HG02973 (cell line): ENCODE data around the gene COL7A1.

ENCODE experiments used
- ATAC-seq: cut with Tn5 transposase; IDR thresholded peaks from one replicate; pipeline ENCODE4 v1.9.1; 2021; ENCODE audit warnings: moderate library complexity; ENCODE audit not compliant: unreplicated experiment

COL7A1 gene

DNA sequence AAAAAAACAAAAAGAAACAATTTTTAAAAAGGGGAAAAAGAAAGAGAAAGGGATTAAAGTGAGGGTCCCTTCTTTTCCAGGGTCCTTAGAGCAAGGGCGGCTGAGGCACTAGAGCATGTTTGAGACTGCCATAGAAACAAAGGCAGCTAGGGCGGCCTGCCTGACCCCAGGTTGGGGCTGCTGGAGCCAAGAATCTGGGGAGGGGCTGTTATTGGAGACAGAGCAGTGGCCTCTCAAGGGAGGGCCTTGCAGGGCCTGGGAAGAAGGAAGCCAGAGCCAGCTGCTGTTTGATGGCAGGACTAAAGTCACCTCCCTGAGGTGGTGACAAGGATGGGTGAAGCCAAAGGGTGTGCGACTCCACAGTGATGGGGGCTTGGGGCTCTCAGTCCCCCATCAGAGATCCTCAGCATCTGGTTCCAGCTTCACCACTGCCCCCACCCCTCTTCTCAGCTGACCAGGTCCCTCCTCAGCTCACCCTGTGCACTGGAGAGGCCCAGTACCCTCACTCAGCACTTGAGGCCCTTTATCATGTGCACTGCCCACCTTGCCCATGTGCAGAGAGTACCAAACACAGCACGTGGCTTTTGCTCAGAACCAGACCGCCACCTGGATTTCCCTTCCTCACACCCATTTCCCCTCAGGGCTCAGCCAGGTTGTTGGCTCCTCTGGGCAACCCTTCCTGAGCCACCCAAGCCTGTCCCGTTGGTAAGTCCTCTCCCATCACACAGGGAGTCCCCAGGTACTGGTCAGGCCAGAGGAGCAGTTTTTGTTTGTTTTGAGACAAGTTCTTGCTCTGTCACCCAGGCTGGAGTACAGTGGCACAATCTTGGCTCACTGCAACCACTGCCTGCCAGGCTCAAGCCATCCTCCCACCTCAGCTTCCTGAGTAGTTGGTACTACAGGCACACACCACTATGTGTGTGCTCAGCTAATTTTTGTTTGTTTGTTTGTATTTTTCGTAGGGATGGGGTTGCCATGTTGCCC is 24.7 kb upstream of the COL7A1 start:
- ATAC-seq = no peak

DNA sequence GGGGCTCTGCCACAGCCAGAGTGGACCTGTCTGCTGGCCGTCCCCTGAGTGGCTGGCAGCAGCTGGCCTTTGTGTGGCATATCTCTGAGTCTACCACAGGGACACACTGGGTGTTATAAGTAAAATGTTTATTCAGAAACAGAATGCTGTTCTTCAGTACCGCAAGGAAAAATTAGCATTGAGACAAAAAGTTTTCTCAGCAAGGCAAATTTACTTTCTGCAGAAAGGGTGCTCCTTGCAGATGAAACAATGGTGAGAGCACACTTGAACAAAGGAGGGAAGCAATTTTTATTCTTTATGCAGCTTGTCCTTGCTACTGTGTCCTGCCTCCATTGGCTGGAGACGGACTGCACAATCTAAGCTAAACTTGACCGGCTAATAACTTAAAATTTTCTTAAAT is 22.4 kb upstream of the COL7A1 start:
- no peak for ATAC-seq

DNA sequence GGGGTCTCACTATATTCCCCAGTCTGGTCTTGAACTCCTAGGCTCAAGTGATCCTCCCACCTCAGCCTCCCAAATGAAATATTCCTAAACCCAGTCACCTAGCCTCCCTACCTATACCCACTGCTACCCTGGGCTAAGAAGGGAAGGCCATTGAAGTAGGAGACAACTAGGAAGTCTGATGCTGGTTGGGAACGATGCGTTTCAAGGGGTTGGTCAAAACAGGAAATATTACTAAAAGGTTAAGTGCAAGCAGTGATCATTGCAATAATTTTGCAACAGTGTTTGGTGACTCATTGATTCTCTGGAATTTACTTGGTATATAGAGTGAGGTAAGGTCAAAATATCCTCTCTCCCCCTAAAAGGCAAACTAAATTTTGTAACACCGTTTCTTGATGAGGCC is 18.9 kb upstream of the COL7A1 start:
- no peak for ATAC-seq

DNA sequence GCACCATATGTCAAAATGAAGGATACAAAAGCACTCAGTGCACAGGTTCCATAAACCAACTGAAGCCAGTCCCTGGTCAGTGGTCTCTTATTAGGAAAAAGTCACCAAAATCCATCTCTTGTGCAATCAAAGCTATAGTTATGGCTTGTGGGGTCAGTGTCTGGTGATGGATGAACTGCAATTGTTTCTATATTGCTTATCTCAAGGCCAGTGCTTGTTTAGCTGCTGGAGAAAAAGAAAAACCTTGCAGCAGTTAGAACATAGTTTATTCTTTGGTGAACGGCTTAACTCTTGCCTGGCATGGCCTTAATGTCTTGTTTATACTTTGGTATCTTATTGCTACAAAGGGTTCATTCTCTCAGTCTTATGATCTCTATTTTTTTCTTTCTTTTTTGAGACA is 17.2 kb upstream of the COL7A1 start:
- ATAC-seq = no peak

DNA sequence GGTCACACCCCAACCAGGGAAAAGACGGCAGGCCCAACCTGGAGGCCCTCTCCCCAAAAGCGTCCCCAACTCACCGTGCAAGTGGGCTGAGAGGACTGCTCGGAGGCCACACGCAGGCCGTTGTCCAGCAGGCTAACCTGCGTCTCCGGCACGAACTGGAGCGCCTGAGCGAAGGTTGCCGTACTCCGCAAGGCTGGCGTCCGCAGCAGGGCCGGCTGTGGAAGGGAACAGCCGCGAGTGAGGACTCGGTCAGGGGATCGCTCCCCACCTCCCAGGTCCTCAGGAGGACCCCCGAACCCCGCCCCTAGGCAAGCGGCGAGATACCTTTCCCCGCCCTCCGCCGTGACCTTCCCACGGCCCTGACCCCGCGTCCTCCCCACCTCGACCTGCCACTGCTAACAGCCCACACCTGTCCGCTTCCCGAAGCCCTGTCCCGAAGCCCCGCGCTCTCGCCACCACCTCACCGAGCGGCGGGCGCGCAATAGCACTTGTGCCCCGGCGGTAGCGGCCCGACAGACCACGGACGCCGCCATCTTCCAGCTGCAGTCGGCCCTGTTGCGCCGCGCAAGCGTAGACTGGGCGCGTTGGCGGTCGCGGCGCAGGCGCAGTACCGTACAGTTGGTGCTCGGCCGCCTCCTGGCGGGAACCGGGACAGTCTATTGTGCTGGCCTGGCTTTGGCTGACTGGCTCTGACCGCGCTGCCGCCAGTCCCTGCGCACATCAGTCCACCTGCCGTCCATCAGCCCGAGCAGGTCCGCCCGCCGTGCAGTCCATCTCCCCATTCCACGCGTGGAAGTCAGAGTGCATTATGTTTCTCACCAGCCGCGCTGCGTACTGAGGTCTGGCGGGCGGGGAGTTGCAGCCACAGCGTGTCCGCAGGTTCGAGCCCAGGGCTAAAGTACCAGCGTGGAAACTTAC is 14.2 kb upstream of the COL7A1 start, which contains the start of gene UQCRC1:
Gene UQCRC1, minus strand, starts transcription at position 559 of the 918 bp plus-strand sequence. Its CDS starts 26 bp downstream, at position 533.
- peak; percentile 89 for ATAC-seq

DNA sequence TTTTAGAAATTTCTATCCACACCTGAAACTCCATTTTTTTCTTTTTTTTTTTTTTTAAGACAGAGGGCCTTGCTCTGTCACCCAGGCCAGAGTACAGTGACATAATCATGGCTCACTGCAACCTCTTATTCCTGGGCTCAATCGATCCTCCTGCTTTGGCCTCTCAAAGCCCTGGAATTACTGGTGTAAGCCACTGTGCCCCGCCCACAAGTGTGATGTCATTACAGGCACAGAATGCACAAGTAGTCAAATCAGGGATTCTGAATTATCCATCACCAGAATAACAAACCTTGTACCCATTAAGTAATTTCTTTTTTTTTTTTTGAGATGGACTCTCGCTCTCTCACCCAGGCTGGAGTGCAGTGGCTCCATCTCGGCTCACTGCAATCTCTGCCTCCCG is 12.4 kb upstream of the COL7A1 start:
- ATAC-seq = no peak

DNA sequence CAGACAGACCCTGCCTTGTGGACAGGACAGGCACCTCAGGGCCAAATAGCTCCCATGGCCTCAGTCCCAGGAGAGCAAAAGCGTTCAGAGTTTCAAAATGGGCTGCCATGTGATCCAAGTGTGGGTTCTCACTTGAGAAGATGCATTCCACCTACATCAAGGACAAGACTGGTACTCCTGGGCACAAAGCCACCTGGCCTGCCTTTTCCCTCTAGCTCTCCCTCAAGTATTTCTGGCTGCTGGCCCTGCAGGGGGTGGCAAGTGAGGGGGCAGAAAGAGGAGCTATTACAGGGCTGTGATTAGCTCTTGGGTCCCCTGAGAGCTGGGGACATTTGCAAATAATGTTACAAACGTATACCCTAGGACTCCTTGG is 6.5 kb upstream of the COL7A1 start:
- no peak for ATAC-seq

DNA sequence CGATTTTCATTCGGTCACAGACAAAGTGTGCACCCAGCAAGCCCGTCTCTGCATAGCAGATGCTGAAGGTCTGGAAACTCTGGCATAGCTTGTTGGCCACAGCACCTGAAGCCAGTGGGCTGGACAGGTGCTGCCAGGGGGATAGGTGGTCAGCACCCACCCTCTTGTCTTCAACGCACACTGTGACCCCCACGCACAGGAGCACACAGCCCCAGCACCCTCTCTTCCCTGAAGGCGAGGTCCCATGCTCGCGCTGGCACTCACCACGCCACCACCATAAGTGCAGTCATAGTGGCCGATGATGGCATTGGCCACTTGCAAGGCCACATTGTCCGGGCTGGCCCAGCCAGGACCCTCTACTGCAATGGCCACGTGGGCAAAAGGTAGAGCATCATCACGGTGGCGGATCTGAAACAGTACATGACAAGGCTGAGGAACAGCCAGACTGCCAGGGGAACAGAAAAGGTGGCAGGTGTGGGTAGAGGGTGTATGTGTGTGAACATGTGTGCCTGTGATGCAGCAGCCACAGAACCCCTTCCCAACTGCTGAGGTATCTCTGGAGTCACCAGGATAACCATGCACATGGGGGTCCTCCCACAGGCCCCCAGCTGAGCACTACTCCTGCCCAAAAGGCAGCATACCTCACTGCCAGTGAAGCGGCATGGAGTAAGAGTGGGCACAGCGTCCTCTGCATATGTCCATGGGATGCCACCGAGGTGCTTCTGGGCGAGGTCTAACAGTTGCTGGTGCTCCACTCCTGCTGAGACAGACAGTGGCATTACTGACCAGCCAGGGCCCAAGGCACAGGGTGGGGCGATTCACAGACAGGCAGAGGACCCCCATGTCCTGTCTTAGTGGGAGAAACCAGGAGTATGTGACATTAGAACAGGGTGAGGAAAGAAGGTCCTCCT is 5.8 kb upstream of the COL7A1 start:
- no peak for ATAC-seq

DNA sequence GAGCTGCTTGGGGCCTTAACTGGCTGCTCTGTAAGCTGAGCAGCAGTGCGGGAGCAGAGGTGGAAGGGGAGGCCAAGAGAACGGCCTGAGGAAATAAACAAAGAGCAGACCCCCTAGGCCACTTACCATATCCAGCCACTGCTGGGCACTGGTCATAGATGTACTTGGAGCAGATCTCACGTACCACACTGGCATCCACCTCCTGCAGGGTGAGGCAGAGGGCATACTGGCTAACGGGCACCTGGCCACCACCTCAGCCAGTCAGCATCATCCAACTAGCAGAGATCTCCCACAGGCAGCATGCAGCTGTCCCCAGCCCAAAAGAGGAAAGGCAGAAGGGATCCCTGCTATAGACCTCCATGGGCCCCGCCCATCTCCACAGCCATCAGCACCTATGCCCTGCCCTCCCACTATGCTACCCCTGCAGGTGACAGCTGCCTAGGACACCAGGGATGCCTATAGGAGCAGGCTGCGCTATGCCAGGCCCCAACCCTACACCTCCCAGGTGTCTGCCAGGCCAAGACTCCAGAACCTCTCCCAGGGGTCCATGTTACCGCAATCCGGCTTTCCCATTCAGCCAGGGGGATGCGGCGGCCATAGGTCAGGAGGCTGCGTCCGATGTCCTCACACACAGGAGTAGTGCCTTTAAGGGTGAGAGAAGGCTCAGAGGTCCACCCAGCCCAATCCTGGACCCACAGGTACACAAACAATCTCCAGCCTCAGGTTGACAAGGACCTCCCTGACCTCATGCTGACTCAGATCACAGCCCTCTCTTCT is 4.6 kb upstream of the COL7A1 start:
- no peak for ATAC-seq

DNA sequence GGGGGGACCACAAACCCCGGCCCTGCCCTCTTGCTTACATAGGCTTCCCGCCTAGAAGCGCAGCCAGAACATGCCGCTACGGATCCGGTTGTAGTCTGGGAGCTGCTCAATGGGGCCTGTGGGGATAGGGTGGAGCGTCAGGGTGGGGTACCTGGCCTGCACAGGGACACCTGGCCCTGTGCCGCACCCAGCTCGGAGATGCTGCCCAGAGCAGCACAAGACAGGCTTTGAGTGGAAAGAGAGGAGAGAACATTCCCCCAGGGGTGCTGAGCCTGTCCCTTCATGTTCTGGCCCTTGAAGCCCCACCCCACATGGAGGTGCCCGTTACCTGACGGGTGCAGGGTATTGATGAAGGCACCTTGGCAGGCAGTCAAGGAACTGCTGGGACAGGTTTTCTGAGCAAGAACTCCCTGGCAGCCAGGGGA is 4.0 kb upstream of the COL7A1 start:
- ATAC-seq = no peak

DNA sequence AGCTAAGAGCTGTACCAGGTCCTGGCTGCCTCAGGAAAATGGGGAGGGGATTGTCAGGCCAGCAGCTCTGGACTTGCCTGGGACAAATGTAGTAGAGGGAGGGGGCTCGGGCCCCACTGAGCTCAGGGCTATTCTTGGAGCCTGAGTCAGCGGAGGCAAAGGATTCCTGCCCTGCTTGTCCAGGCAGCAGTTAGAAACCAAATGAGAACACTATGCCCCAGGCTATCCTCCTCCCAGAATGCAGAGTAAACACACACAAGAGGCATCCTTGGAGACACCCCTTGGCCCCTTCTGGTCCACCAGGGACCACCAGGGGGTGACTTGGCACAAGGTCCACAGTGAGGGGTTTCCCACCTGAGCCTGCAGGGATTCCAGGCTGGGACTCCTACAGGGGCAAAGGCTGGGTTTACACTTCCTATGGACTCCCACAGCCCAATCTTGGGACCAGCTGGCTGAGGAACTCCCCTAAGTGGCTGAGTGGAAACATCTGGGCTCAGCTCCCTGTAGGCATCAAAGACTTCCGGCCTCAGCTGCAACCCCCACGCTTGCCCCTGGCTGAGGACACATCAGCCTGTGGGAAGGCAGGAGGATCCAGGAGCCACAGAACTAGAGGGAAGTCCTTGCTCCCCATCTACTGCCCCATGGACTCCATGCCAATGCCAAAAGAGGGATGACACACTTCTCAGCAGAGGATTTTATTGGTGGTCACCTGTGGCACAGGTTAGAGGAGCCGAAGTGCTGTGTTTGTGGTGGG is 3.4 kb upstream of the COL7A1 start:
- ATAC-seq = no peak

DNA sequence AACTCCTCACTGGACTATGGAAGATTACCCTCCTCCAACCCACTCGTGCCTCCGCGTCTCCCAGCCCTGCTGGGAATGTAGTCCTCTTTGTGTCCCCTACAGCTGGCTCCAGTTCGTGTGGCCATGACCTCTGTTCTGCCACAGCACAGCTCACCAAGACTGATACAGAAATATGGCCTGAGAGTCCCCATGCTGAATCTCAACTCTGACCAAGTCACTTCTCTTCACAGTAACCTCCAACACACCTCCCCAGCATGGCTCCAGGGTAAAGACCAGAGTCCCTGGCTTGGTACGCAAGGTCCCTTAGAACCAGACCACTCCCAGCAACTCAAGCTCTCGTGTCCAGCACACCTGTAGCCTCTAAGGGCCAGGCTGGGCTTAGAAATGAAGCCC is 2.3 kb upstream of the COL7A1 start:
- ATAC-seq = no peak

DNA sequence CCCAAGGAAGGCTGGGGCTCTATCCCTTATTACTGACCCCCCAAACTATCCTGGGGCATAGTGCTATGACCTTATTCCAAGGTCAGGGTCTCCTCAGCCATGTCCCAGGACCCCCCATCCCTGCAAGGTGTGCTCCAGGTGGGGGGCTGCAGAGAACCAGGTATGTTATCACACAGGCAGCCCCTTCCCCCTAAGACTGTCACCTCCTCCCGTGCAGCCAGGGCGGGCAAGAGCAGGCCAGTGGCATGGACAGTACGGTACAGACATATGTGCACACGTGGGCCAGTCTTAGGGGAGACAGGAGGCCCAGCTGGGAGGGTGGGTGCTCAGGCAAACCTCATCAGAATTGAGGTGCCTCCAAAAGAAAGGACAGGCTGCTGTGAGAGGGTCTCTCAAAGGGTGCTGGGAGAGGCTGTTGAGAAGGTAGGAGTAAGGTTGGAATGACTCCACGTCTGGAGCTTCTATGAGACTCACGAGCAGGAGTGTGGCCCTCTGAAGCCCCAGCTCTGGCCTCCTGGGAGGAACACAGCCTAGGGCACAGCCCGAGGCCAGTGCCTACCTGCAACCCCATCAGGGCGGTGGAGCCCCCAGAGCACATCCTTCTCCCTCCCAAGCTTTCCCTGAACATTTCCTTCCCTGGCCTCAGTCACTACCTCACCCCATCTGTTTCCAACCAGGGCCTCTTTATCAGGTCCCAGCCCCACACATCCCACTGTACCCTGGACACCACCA is 1.7 kb upstream of the COL7A1 start:
- ATAC-seq = no peak

DNA sequence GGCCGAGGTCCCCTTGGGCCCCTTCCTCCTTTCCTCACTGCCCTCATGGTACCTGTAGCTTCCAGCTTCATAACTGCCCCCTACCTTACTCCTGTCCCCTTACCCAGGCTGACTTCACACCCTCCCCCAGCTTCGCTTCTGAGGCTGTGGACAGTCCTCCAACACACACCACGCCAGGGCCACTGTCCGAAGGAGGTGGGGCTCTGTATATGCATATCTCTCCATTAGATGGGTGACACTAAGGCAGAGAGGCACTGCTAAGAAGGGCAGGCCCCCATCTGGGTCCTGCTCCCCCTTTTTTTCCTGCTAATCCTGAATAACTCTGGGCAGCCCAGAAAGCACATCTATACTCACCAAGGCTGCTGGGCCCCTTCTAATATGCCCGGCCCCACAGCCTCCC is 1.0 kb upstream of the COL7A1 start:
- no peak for ATAC-seq

DNA sequence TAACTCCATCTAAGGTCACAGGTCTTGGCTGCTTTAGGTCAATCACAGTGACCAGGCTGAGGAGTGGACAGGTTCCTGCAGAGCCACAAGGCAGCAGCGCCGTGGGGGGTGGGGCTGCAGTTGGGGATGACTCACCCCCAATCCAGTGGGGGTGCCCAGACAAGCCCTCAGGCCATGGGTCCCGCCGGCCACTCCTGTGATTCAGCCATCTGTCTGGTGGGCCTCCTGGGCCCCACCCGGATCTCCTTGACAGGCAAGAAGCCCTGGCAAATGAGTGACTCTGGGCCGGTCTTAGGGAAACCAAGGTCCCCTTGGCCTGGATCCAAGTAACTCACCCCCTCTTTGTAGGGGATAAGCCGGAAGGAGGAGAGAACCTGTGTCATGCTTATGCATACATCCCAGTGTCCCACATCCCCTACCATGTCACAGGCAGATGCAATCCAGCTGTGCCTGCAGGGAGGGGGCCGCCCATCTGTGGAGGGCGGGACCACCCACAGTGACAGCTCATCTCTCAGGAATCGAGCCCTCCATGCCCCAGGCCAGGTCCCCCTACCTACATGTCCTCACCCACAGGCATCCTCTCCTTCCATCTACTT is 495 bp upstream of the COL7A1 start:
- no peak for ATAC-seq

DNA sequence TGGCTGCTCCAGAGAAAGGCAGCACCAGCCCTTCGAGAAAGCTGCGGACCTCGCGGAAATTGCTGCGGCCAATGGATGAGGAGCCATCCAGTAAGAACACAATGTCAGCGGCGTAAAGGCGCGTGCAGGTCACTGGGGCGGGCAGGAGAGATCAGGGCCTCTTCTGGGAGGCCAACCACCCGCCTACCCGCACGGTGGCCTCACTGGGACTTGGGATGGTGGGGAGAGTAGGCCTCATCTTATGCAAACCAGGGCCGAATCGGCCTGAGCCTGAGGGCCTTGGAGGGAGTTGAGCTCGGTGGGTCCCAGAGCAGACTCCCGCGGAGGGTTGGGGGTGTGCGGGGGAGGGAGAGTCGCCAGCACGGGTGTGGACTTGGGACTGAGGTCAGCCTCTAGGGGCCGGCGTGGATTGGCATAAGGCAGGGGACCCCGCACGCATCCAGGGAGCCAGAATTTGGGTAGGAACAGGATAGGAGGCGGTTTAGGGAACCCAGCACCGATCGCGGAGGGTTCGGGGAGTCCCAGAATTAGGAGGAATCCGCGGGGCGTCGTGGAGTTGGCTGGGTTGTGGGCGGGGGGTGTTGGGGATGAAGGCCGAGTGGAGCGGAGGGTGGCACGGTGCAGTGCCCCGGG is 596 bp downstream of the COL7A1 start:
- ATAC-seq = no peak

DNA sequence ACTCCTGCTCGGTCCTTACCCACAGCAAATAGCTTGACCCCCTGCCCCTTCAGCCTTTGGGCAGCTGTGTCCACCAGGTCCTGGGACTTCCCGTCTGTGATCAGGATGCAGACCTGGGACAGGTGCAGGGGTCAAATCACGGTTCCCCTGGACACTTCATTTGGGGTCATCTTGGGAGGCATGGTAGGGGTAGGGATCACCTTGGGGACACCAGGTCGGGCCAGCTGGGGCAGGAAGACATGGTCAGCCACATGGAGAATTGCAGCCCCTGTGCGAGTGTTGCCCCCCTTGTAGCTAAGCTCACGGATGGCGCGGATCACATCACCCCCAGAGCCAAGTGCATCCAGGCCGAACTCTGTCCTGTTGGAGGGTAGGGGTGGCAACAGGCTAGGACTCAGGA is 1.8 kb downstream of the COL7A1 start:
- no peak for ATAC-seq
